Measurements from ENCODE around the gene YARS2. TPM values are rescaled to one million over a fixed set of nuclear protein-coding genes. Genes with fewer than 3 reads are reported as not detected.

The YARS2 gene
- polyA plus RNA-seq, 1 experiment = 27.3 TPM

- DNase-seq (ENCODE audit: low read depth, low spot score) = no peak
- Histone ChIP-seq H3K27me3 (ENCODE audit: control insufficient read depth, insufficient read depth, low read length) (no peaks in the 10 kb centered on the region), H3K27ac (ENCODE audit: low read depth, low read length) (no peak overlapping the region), H3K9me3 (ENCODE audit: control insufficient read depth, insufficient read depth, low read length) (peaks cover 3% of the 10 kb centered on the region), H3K4me3 (ENCODE audit: low read depth, low read length) (no peak overlapping the region)
- TF ChIP-seq CTCF (IDR thresholded peaks at IDR 0.05; ENCODE audit: low read depth, low read length) = no peak
- POLR2A ChIA-PET = no interaction called here
- CTCF ChIA-PET = no interaction called here
Measured at GRCh38 chr12:32698285-32698684, 57.4 kb downstream of the YARS2 start.

- H3K4me3 ChIP-seq (ENCODE audit: low read depth, low read length) = no peak overlapping the region
- ChIA-PET POLR2A (no interaction called here), CTCF (interaction anchor here (1.0 kb wide), 1 partner anchor 332 kb away, joined by 3 read pairs; no protein-coding TSS in a partner anchor)
- H3K27ac ChIP-seq (ENCODE audit: low read depth, low read length) = no peak overlapping the region
- H3K27me3 ChIP-seq (ENCODE audit: control insufficient read depth, insufficient read depth, low read length) = no peaks in the 10 kb centered on the region
- peaks cover 3% of the 10 kb centered on the region for H3K9me3 ChIP-seq (ENCODE audit: control insufficient read depth, insufficient read depth, low read length)
- TF ChIP-seq CTCF (IDR thresholded peaks at IDR 0.05; ENCODE audit: low read depth, low read length) = no peak
- no peak for DNase-seq (ENCODE audit: low read depth, low spot score)
Measured at GRCh38 chr12:32697445-32697844, 58.3 kb downstream of the YARS2 start.

Small RNAs within 50 kb of the gene (small RNA-seq; reads per million reads assigned to genes)
- gene RF00019 (ENCODE audit: insufficient read length, low read depth) = not detected

Other genes starting within 250 kb of the YARS2 start
- 49.1 and 68.2 TPM in 2 replicates for gene DNM1L, start 76.6 kb downstream of the YARS2 start, polyA plus RNA-seq (2011; rRNA removed)
- 0.02 TPM in 1 of 2 replicates, not detected in the other for gene PKP2, start 140.9 kb upstream of the YARS2 start, polyA plus RNA-seq (2011; rRNA removed)

Measured in AG04450 (cell line).